GM10266 (cell line): Measurements from ENCODE around the gene CEP126.

Experiments
- DNase-seq: peaks from one replicate; pipeline ENCODE4 v3.0.0; 2012; ENCODE audit errors: extremely low spot score
- TF ChIP-seq, protein P1 (sequence below): IDR thresholded peaks from 2 replicates; pipeline ENCODE4 v1.5.1; 2012; ENCODE audit warnings: mild to moderate bottlenecking, low read depth; ENCODE audit not compliant: control insufficient read depth, insufficient read depth; ENCODE audit errors: missing control alignments

Gene CEP126, protein sequence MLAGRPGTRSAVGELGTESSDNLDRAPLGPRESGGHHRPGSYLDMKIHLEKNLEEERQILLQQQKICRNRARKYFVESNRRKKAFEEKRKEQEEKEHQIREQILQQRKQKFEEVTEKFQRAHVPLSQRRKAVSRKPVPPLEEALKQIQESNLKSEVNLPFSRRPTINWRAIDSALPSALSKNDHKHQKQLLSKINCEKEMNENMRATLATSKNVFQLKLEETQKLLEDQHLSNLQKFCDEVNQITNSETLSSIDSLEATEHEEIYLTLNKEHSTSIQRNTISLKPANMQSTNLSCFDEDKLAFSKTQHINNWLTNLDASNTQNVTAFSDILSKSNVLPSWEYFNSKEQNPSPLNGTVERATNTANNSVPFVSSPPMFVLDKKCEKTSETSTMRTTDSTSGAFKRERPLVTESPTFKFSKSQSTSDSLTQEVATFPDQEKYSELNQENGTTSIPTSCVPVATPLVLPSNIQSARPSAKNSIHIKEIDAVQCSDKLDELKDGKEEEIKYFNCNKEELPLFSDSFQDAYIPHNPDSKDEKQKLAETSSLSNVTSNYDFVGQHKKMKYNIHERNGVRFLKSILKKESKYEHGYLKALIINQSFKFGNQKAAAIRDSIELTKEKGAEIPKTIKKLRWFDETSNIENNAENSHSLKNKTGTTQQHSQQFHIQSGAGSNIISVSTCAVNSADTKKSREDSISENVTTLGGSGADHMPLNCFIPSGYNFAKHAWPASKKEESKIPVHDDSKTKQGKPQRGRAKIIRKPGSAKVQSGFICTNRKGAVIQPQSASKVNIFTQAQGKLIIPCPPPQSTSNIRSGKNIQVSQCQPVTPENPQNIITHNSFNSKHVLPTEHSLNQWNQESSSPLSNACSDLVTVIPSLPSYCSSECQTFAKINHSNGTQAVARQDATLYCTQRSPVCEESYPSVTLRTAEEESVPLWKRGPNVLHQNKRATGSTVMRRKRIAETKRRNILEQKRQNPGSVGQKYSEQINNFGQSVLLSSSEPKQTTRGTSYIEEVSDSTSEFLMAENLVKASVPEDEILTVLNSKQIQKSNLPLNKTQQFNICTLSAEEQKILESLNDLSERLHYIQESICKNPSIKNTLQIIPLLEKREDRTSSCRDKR

DNA sequence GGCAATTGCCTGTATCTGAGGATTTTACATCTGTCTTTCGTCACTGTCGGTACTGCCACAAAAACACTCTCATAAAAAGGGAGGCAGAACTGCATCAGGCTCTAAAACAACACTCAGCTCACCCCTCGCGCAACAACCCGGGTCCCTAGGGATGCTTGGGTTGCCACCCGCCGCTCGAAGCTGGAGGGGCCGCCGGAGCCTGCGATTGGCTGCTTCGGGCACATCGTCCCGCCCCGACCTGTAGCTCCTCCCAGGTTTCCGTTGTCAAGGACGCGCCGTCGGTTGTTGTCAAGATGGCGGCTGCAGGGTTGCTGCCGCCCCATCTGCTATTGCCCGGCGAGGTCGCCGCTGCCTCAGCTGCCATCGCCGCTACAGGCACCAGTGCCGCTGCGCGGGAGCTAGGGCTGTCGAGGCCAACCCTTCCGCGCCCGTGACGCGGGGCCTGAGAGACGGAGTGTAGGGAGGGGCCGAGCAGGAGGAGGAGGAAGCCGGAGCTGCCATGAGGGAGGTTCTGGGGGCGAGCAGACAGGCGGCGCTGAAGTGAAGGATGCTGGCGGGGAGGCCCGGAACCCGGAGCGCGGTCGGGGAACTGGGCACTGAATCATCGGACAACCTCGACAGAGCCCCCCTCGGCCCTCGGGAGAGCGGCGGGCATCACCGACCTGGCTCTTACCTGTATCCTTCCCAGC is at the start of gene CEP126:
CEP126 (plus strand) TSS at position 273 of the 689 bp plus-strand sequence; CDS start at position 548, 275 bp downstream.
- TF ChIP-seq, protein P1, sequence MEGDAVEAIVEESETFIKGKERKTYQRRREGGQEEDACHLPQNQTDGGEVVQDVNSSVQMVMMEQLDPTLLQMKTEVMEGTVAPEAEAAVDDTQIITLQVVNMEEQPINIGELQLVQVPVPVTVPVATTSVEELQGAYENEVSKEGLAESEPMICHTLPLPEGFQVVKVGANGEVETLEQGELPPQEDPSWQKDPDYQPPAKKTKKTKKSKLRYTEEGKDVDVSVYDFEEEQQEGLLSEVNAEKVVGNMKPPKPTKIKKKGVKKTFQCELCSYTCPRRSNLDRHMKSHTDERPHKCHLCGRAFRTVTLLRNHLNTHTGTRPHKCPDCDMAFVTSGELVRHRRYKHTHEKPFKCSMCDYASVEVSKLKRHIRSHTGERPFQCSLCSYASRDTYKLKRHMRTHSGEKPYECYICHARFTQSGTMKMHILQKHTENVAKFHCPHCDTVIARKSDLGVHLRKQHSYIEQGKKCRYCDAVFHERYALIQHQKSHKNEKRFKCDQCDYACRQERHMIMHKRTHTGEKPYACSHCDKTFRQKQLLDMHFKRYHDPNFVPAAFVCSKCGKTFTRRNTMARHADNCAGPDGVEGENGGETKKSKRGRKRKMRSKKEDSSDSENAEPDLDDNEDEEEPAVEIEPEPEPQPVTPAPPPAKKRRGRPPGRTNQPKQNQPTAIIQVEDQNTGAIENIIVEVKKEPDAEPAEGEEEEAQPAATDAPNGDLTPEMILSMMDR, result peak; percentile 24
- DNase-seq, result peak; percentile 83

DNA sequence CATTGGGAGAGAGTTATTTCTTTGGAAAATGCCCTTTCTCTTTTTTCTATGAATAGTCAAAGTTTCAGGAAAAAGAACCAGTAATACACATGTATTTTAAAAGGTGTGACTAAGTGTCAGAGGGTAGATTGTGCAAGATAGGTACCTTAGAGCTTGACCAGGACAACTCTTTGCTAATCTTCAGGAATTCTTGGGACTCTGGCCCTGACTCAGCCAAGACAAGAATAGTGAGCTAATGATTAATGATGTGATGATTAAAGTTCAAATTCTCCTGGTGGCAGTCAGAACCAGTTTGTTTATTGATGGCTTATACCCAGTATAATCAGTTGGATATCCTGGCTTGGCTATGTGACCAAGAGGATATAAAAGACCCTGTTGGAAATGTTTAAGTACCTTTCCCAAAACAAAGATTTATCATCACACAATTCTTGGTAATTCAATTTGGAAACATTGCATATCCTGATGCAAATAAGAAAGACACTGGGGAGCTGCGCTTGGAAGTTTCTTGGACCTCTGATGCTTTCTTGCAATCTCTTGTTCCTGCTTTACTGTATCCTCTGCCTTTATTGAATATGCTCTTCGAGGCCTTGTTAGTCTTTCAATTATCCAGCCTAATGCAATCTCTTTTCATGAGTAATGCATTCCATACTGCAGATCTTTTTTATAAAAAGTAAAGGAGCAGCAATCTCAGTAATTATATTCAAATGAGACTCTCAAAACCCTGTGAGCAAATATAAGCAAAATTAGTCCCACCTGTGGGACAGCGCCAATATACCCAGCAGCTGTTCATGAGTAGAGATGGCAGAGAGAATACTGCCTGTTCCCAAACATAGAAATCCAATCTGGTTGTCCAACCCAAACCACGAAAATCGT is 48.0 kb upstream of the CEP126 start:
- no peak for DNase-seq

DNA sequence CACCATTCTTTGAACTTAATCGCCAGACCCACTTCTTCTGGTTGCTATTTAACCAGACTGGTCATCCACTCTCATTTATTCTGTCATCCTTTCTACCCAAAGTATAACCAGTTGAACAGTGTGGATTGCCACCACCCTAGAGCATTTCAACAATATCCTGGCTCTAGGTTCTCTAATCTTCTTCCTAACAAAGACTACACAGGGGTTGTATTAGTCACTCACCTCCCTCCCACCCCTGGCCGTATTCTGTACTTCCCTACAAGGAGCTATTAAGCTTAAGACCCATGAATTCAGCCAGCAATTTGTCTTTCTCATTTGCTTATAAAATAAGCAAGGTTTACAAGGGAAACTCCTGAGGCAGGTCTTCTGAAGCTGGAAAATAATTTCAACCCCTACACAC is 46.9 kb upstream of the CEP126 start:
- TF ChIP-seq, protein P1, result no peak
- no peak for DNase-seq

More for the DNA sequence above, 48.0 kb upstream of the CEP126 start:
- TF ChIP-seq, protein P1, result no peak

DNA sequence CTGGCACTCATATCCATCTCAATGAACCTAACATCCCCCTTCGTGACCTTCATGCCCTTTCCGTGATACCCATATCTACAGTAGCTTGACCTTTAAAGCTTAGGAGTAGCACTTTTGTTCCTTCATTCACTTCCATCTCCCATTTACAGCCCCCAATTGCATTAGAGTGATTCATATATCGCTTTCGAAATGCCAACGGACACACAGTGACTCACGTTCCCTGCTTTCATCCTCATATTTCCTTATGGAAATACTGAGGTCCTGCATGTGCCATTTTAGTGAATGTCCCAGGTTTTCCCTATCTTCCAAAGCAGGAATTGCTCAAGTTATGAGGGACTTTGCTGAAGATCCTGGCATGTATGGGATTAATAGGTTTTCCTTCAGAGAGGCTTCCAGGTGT is 44.3 kb upstream of the CEP126 start:
- DNase-seq, result no peak
- TF ChIP-seq, protein P1, result no peak

DNA sequence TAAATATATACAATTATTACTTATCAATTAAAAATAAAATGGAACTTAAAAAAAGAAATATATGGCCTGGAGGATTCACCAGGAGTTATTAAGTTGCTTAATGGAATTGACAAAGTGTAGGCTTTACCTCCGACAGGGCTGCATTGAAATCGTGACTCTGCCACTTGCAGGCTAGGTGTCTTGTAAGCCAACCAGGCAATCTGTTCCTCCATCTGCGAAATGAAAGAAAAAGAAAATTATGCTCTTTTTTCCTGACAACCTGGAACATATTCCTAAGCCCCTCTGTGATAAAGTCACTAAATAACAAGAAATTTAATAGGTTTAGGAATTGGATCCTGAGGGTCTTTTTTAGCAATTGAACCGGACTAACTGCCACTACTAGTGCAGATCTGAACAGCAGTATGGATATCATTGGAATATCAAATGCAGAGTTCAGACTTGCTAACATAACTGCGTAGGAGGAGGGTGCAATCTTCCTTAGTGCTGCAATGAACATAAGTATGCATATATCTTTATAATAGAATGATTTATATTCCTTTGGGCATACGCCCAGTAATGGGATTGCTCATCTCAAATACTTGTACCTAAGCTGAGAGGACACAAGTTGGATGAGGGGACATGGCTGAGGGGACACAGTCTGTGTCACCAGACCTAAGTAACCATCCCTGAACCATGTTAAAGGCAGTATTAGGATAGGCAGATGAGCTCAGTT is 42.5 kb upstream of the CEP126 start:
- no peak for DNase-seq
- TF ChIP-seq, protein P1, result no peak
